ENCODE measurements around the gene NTRK2.

DNA sequence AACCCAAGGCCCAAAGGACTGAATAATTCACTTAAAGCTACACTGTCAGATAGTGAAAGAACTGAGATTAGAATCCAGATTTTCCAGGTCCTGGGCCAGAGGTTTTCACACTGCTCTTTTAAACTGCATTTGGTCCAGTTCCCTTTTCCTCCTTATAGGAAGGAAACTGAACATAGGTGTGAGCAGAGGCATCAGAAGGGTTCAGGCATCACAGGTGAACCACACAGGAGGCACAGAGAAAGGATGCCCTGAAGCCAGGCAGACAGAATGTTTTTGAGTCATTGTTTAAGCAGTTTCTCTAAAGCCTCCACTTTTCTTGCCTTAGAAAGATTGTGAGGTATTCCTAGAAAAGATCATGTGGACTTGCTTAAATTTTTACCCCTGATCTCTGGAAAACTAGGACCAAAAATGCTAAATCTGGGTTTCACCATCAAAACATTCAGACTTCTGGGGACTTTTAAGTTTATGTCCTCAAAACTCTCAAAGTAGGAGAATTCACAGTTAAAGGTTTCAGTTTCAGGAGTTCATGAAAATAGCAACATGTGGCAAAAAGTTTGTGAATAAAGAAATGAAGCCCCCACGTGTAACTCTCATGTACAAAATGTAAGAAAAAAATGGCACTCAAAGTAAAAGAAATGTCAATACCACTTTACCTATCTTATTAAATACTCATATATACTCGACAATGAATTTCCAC lies 386.1 kb downstream of the NTRK2 start:
- TF ChIP-seq POLR2AphosphoS5 (IDR thresholded peaks at IDR 0.05; ENCODE audit: low read depth) (no peak), CTCF (conservative IDR thresholded peaks at IDR 0.05; ENCODE audit: low read depth in 2 of 2) (no peak), EZH2 (IDR thresholded peaks at IDR 0.05; ENCODE audit: low read depth, unreplicated experiment) (no peak), CREB1 (CRISPR knock-in tag; IDR thresholded peaks at IDR 0.05; ENCODE audit: low read depth) (no peak), JUNB (IDR thresholded peaks at IDR 0.05; ENCODE audit: unreplicated experiment) (no peak), EZH2phosphoT487 (IDR thresholded peaks at IDR 0.05; ENCODE audit: unreplicated experiment) (no peak), ZNF331 (CRISPR knock-in tag; IDR thresholded peaks at IDR 0.05; ENCODE audit: low read depth) (no peak)
- TF ChIP-seq, protein P1, sequence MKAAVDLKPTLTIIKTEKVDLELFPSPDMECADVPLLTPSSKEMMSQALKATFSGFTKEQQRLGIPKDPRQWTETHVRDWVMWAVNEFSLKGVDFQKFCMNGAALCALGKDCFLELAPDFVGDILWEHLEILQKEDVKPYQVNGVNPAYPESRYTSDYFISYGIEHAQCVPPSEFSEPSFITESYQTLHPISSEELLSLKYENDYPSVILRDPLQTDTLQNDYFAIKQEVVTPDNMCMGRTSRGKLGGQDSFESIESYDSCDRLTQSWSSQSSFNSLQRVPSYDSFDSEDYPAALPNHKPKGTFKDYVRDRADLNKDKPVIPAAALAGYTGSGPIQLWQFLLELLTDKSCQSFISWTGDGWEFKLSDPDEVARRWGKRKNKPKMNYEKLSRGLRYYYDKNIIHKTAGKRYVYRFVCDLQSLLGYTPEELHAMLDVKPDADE (IDR thresholded peaks at IDR 0.05) = no peak
- TF ChIP-seq, protein P2, sequence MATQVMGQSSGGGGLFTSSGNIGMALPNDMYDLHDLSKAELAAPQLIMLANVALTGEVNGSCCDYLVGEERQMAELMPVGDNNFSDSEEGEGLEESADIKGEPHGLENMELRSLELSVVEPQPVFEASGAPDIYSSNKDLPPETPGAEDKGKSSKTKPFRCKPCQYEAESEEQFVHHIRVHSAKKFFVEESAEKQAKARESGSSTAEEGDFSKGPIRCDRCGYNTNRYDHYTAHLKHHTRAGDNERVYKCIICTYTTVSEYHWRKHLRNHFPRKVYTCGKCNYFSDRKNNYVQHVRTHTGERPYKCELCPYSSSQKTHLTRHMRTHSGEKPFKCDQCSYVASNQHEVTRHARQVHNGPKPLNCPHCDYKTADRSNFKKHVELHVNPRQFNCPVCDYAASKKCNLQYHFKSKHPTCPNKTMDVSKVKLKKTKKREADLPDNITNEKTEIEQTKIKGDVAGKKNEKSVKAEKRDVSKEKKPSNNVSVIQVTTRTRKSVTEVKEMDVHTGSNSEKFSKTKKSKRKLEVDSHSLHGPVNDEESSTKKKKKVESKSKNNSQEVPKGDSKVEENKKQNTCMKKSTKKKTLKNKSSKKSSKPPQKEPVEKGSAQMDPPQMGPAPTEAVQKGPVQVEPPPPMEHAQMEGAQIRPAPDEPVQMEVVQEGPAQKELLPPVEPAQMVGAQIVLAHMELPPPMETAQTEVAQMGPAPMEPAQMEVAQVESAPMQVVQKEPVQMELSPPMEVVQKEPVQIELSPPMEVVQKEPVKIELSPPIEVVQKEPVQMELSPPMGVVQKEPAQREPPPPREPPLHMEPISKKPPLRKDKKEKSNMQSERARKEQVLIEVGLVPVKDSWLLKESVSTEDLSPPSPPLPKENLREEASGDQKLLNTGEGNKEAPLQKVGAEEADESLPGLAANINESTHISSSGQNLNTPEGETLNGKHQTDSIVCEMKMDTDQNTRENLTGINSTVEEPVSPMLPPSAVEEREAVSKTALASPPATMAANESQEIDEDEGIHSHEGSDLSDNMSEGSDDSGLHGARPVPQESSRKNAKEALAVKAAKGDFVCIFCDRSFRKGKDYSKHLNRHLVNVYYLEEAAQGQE (IDR thresholded peaks at IDR 0.05; ENCODE audit: unreplicated experiment) = no peak

Data from GM23338 (cell line).